HepG2 (cell line): ENCODE data around the gene CAMSAP3. TPM values are rescaled to one million over a fixed set of nuclear protein-coding genes. Genes with fewer than 3 reads are reported as not detected.

Experiments used
- AGO2 ChIP-seq: fragments of 200-400 bp; formaldehyde crosslinking; optimal IDR thresholded peaks from 2 replicates; pipeline ENCODE3; 2017; ENCODE audit warnings: mild to moderate bottlenecking, low read depth, low read length, moderate library complexity
- HNRNPUL1 ChIP-seq: fragments of 200-400 bp; formaldehyde crosslinking; IDR thresholded peaks from 2 replicates; pipeline ENCODE4 v1.6.1; 2017; ENCODE audit warnings: low read depth, mild to moderate bottlenecking, low read length, moderate library complexity
- IKZF1 ChIP-seq: fragments of 450-650 bp; IDR thresholded peaks from 2 replicates; pipeline ENCODE4 v1.7.1; 2016
- KIAA2018 ChIP-seq: sonication (generic); formaldehyde crosslinking; IDR thresholded peaks from 2 replicates; pipeline ENCODE4 v1.5.0; 2020; ENCODE audit warnings: mild to moderate bottlenecking, missing genetic modification reagents, borderline replicate concordance
- MED1 ChIP-seq: sonication (generic); formaldehyde crosslinking; IDR thresholded peaks from 2 replicates; pipeline ENCODE4 v1.4.0; 2020; ENCODE audit warnings: missing genetic modification reagents
- RAD51 ChIP-seq: fragments of 450-650 bp; IDR thresholded peaks from 2 replicates; pipeline ENCODE4 v1.6.1; 2016; ENCODE audit warnings: borderline replicate concordance
- TARDBP ChIP-seq: sonication (generic); formaldehyde crosslinking; IDR thresholded peaks from 2 replicates; pipeline ENCODE4 v1.8.0; 2022; ENCODE audit warnings: mild to moderate bottlenecking, missing genetic modification reagents
- ZFP37 ChIP-seq: sonication (generic); formaldehyde crosslinking; IDR thresholded peaks from 2 replicates; pipeline ENCODE4 v1.4.0; 2020; ENCODE audit warnings: missing genetic modification reagents, borderline replicate concordance
- ZNF432 ChIP-seq: sonication (generic); formaldehyde crosslinking; IDR thresholded peaks from 2 replicates; pipeline ENCODE4 v1.5.0; 2020; ENCODE audit warnings: missing genetic modification reagents, mild to moderate bottlenecking, borderline replicate concordance
- ZNF781 ChIP-seq: sonication (generic); formaldehyde crosslinking; IDR thresholded peaks from 2 replicates; pipeline ENCODE4 v1.5.1; 2020; ENCODE audit warnings: borderline replicate concordance, mild to moderate bottlenecking, missing genetic modification reagents; ENCODE audit errors: not compliant biosample characterization
- polyA plus RNA-seq, 8 experiments: library from polyadenylated mRNA; depleted of rRNA in 3 of 8; stranded (reverse) in 7 of 8; unstranded in 1 of 8; fragments of >200 nt; fragmentation: Illumina TruSeq in 4 of 8; extraction: Trizol in 4 of 8; gene quantifications; 2 replicates each; pipeline versions ENCODE4 v1.2.1 to v1.2.3, GENCODE V29; 2011 to 2016; ENCODE audit warnings: low read depth in 4 of 8, missing spikeins in 1 of 8, mixed read lengths in 1 of 8; ENCODE audit not compliant: insufficient read depth in 1 of 8
- total RNA-seq, 5 experiments: library from RNA; depleted of rRNA; stranded (reverse); fragments of >200 nt; fragmentation: Illumina TruSeq; extraction: Trizol; gene quantifications; 2 replicates each; pipeline ENCODE4 v1.2.3, GENCODE V29; 2016; ENCODE audit warnings: low read depth in 1 of 5
- TF ChIP-seq, protein P1 (sequence below), 2 experiments: sonication (generic) in 1 of 2; formaldehyde crosslinking in 1 of 2; IDR thresholded peaks; 2 replicates each; pipeline versions ENCODE4 v1.4.0 to v1.6.1; 2016 to 2020; ENCODE audit warnings: borderline replicate concordance in 1 of 2, low read depth in 1 of 2, mild to moderate bottlenecking in 1 of 2, missing genetic modification reagents in 1 of 2
- TF ChIP-seq, protein P2 (sequence below): sonication (generic); formaldehyde crosslinking; IDR thresholded peaks from 2 replicates; pipeline ENCODE4 v1.4.0; 2020; ENCODE audit warnings: missing genetic modification reagents; ENCODE audit errors: not compliant biosample characterization
- TF ChIP-seq, protein P3 (sequence below): sonication (generic); formaldehyde crosslinking; IDR thresholded peaks from 2 replicates; pipeline ENCODE4 v1.8.0; 2022; ENCODE audit warnings: mild to moderate bottlenecking, missing genetic modification reagents, borderline replicate concordance

CAMSAP3 gene
- total and polyA plus RNA-seq, 2 of the 13 experiments (the other 11 are each of a cell fraction or from before 2014, with no cell fraction given): 10.8 to 11.8 TPM

- TF ChIP-seq KIAA2018 (CRISPR knock-in tag) (no peak), AGO2 (no peak), ZFP37 (CRISPR knock-in tag) (no peak), ZNF432 (CRISPR knock-in tag) (no peak), ZNF781 (no peak), RAD51 (no peak), HNRNPUL1 (no peak), MED1 (CRISPR knock-in tag) (no peak; the same call in none of the 2 replicates), IKZF1 (no peak), TARDBP (no peak; the same call in 1 of the 2 replicates)
- TF ChIP-seq, protein P1, sequence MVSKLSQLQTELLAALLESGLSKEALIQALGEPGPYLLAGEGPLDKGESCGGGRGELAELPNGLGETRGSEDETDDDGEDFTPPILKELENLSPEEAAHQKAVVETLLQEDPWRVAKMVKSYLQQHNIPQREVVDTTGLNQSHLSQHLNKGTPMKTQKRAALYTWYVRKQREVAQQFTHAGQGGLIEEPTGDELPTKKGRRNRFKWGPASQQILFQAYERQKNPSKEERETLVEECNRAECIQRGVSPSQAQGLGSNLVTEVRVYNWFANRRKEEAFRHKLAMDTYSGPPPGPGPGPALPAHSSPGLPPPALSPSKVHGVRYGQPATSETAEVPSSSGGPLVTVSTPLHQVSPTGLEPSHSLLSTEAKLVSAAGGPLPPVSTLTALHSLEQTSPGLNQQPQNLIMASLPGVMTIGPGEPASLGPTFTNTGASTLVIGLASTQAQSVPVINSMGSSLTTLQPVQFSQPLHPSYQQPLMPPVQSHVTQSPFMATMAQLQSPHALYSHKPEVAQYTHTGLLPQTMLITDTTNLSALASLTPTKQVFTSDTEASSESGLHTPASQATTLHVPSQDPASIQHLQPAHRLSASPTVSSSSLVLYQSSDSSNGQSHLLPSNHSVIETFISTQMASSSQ (IDR thresholded peaks at IDR 0.05; ENCODE audit: low read depth): no peak
- TF ChIP-seq, protein P1 (CRISPR knock-in tag; IDR thresholded peaks at IDR 0.05; ENCODE audit: borderline replicate concordance): no peak
- TF ChIP-seq, protein P2, sequence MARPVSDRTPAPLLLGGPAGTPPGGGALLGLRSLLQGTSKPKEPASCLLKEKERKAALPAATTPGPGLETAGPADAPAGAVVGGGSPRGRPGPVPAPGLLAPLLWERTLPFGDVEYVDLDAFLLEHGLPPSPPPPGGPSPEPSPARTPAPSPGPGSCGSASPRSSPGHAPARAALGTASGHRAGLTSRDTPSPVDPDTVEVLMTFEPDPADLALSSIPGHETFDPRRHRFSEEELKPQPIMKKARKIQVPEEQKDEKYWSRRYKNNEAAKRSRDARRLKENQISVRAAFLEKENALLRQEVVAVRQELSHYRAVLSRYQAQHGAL (CRISPR knock-in tag): no peak
- TF ChIP-seq, protein P3, sequence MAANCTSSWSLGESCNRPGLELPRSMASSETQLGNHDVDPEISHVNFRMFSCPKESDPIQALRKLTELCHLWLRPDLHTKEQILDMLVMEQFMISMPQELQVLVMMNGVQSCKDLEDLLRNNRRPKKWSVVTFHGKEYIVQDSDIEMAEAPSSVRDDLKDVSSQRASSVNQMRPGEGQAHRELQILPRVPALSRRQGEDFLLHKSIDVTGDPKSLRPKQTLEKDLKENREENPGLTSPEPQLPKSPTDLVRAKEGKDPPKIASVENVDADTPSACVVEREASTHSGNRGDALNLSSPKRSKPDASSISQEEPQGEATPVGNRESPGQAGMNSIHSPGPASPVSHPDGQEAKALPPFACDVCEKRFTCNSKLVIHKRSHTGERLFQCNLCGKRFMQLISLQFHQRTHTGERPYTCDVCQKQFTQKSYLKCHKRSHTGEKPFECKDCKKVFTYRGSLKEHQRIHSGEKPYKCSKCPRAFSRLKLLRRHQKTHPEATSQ (CRISPR knock-in tag): no peak; the same call in 1 of the 2 replicates
Observed at GRCh38 chr19:7636691-7637373, 41.2 kb downstream of the CAMSAP3 start, which contains the start of gene STXBP2 (continued).
